ENCODE results near the gene APOBEC2.
"Not testable (repeated sequence)": the region's sequence is repeated elsewhere in the genome, so short reads cannot be mapped to it uniquely, and the experiment has no call there.

APOBEC2 gene

DNA sequence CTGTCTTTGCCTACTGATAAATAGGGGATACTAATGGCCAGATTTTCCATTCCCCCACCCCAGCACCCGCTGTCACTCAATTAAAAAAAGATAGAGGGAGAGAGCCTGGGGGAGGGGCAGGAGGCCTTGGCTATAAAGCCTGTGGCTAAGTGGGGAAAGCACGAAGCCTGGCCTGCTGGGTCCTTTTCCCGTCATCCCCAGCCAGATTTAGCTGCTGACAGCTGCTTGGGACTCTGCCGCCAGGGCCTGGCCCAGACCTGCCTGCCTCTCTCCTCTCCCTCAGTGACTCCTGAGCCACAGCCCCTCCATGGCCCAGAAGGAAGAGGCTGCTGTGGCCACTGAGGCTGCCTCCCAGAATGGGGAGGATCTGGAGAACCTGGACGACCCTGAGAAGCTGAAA lies at the start of gene APOBEC2:
Gene APOBEC2, plus strand, starts transcription at position 162 of the 400 bp plus-strand sequence. Its CDS starts 146 bp downstream, at position 308.
- H3K4me1 ChIP-seq (ENCODE audit: control insufficient read depth, insufficient read depth, low read length): peaks cover 55% of the 10 kb centered on the region
- no peak within 1 kb of the TSS for H3K9ac ChIP-seq (ENCODE audit: low read length)
- H3K4me3 ChIP-seq (ENCODE audit: low read length): no peak within 1 kb of the TSS
- no peaks in the 10 kb centered on the region for H3K36me3 ChIP-seq (ENCODE audit: control insufficient read depth, insufficient read depth, low read length)
- no peaks in the 10 kb centered on the region for H3K27me3 ChIP-seq (ENCODE audit: control insufficient read depth, insufficient read depth, low read length)
- no peaks in the 10 kb centered on the region for H3K9me3 ChIP-seq (ENCODE audit: control insufficient read depth, low read length)

DNA sequence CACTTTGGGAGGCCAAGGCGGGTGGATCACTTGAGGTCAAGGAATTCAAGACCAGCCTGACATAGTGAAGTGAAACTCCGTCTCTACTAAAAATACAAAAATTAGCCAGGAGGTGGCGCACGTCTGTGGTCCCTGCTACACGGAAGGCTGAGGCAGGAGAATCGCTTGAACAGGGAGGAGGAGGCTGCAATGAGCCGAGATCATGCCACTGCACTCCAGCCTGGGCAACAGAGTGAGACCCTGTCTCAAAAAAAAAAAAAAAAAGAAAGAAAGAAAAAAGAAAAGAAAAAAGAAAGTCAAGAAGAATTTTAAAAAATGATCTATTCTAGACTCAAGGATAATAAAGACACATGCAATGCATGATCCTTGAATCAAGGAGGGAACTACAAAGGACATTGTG lies 46.8 kb upstream of the APOBEC2 start:
- not testable (repeated sequence) for H3K9me3 ChIP-seq (ENCODE audit: control insufficient read depth, low read length); H3K36me3 ChIP-seq (ENCODE audit: control insufficient read depth, insufficient read depth, low read length); H3K4me1 ChIP-seq (ENCODE audit: control insufficient read depth, insufficient read depth, low read length); H3K4me3 ChIP-seq (ENCODE audit: low read length); H3K9ac ChIP-seq (ENCODE audit: low read length); H3K27me3 ChIP-seq (ENCODE audit: control insufficient read depth, insufficient read depth, low read length)

DNA sequence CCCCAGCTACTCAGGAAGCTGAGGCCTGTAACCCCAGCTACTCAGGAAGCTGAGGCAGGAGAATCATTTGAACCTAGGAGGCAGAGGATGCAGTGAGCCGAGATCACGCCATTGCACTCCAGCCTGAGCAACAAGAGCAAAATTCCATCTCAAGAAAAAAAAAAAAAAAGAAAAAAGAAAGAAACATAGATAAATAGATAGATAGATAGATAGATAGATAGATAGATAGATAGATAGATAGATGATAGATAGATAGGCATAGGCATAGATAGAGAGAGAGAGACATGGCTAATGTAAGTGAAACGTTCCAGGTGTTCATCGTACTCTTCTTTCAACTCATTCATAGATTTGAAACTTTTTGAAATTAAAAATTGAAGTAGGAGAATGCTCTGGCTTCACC lies 46.0 kb upstream of the APOBEC2 start:
- not testable (repeated sequence) for H3K36me3 ChIP-seq (ENCODE audit: control insufficient read depth, insufficient read depth, low read length); H3K9me3 ChIP-seq (ENCODE audit: control insufficient read depth, low read length); H3K9ac ChIP-seq (ENCODE audit: low read length); H3K4me3 ChIP-seq (ENCODE audit: low read length); H3K27me3 ChIP-seq (ENCODE audit: control insufficient read depth, insufficient read depth, low read length); H3K4me1 ChIP-seq (ENCODE audit: control insufficient read depth, insufficient read depth, low read length)

DNA sequence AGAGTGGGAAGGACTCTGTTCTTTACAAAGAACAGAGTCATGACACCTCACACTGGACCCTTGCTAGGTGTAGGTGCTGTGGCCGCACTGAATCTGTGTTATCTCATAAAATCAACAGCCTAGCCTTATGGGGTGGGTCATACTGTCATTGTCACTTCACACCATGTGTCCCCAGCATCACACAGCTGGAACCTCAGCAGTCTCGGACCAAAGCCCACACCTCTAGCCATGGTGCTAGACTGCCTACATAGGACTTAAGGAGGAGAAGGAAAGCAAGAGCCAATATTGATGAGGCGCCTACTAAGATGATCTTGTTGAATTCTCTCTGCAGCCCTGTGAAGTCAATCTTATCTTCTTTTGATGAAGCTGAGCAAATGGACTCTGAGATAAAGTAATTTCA lies 45.0 kb upstream of the APOBEC2 start:
- Histone ChIP-seq H3K4me1 (ENCODE audit: control insufficient read depth, insufficient read depth, low read length) (no peaks in the 10 kb centered on the region), H3K9me3 (ENCODE audit: control insufficient read depth, low read length) (no peaks in the 10 kb centered on the region), H3K36me3 (ENCODE audit: control insufficient read depth, insufficient read depth, low read length) (no peaks in the 10 kb centered on the region), H3K27me3 (ENCODE audit: control insufficient read depth, insufficient read depth, low read length) (no peaks in the 10 kb centered on the region), H3K9ac (ENCODE audit: low read length) (no peak overlapping the region), H3K4me3 (ENCODE audit: low read length) (no peak overlapping the region)

DNA sequence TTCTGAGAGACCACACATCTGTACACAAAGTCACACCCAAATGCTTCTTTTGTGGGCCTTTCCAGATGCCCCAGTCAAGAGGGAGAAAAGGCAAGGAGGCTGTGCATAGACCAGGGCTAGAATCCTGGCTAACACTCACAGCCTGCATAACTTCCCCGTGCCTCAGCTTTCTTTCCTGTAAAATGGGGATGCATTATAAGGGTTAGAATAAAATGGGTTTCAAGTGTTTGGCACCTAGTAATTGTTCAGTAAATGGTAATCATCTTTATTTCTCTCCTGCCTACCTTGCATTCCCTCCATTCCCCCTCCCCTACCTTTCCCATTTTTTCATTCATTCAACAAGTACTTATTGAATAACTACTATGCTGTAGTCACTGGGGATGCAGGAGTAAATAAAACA lies 43.3 kb upstream of the APOBEC2 start:
- H3K9ac ChIP-seq (ENCODE audit: low read length): no peak overlapping the region
- H3K36me3 ChIP-seq (ENCODE audit: control insufficient read depth, insufficient read depth, low read length): no peaks in the 10 kb centered on the region
- no peaks in the 10 kb centered on the region for H3K9me3 ChIP-seq (ENCODE audit: control insufficient read depth, low read length)
- no peak overlapping the region for H3K4me3 ChIP-seq (ENCODE audit: low read length)
- H3K4me1 ChIP-seq (ENCODE audit: control insufficient read depth, insufficient read depth, low read length): no peaks in the 10 kb centered on the region
- no peaks in the 10 kb centered on the region for H3K27me3 ChIP-seq (ENCODE audit: control insufficient read depth, insufficient read depth, low read length)

DNA sequence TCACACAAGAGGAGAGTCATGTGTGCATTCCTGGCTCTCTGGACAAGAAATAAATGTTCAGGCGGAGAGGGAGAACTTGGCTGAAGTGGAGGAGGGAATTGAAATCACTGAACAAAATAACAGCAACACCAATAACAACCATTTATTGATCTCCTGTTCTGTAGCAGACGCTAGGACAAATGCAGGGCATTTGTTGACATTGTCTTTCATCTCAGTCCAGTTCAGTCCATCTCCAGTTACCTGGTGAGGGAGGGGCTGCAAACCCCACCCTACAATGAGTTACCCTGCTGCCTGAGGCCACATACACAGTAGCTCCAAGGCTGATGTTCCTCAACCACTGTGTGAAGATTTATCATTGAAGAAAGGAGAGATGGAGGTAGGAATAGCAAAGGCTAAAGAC lies 41.3 kb upstream of the APOBEC2 start:
- Histone ChIP-seq H3K4me3 (ENCODE audit: low read length) (no peak overlapping the region), H3K36me3 (ENCODE audit: control insufficient read depth, insufficient read depth, low read length) (no peaks in the 10 kb centered on the region), H3K9me3 (ENCODE audit: control insufficient read depth, low read length) (no peaks in the 10 kb centered on the region), H3K27me3 (ENCODE audit: control insufficient read depth, insufficient read depth, low read length) (no peaks in the 10 kb centered on the region), H3K9ac (ENCODE audit: low read length) (no peak overlapping the region), H3K4me1 (ENCODE audit: control insufficient read depth, insufficient read depth, low read length) (no peaks in the 10 kb centered on the region)

DNA sequence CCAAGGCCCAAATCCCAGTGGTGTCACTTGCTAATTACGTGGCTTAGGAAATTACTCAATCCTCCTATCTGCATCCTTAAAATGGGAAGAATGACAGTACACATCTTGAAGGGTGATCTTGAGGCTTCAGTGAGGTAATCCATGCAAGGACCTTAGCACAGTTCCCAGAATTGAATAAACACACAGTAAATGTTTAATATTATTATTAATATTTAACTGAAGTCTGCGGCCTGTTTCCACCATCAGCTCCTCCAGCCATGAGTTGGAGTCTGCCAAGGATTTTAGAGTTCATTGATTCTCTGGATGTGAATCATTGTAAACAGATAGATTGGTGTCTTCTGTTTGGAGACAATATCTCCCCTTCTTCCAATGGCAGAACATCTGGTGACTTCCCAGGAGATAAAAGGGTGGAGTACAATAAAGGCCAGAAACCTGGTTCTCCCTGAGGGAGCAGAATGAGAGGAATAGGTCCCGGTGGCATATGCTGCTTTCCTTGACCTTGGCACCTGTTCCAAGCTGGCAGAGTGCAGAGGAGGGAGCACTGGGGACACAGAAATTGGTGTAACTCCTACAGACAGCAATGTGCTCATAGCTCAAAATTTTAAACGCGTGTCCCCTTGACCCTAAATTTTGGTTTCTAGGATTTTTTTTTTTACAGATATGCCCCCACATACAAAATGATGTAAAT lies 39.4 kb upstream of the APOBEC2 start:
- Histone ChIP-seq H3K9me3 (ENCODE audit: control insufficient read depth, low read length) (no peaks in the 10 kb centered on the region), H3K36me3 (ENCODE audit: control insufficient read depth, insufficient read depth, low read length) (no peaks in the 10 kb centered on the region), H3K9ac (ENCODE audit: low read length) (no peak overlapping the region), H3K4me1 (ENCODE audit: control insufficient read depth, insufficient read depth, low read length) (no peaks in the 10 kb centered on the region), H3K4me3 (ENCODE audit: low read length) (no peak overlapping the region), H3K27me3 (ENCODE audit: control insufficient read depth, insufficient read depth, low read length) (no peaks in the 10 kb centered on the region)

DNA sequence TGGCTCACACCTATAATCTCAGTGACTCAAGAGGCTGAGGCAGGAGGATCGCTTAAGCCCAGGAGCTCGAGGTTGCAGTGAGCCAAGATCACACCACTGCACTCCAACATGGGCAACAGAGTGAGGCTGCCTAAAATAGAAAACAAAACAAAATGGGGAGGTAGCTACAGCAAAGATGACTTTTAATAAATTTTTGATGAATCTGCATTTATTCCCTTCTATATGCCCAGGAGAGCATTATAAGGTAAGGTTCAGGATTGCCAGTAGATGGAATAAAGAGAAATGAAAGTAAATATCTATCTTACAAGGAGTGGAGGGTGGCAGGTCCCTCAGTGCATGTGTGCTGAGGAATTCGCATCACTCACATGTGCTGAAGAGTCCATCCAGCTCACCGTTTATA lies 38.2 kb upstream of the APOBEC2 start:
- no peaks in the 10 kb centered on the region for H3K9me3 ChIP-seq (ENCODE audit: control insufficient read depth, low read length)
- no peak overlapping the region for H3K4me3 ChIP-seq (ENCODE audit: low read length)
- H3K27me3 ChIP-seq (ENCODE audit: control insufficient read depth, insufficient read depth, low read length): no peaks in the 10 kb centered on the region
- no peaks in the 10 kb centered on the region for H3K4me1 ChIP-seq (ENCODE audit: control insufficient read depth, insufficient read depth, low read length)
- H3K9ac ChIP-seq (ENCODE audit: low read length): no peak overlapping the region
- no peaks in the 10 kb centered on the region for H3K36me3 ChIP-seq (ENCODE audit: control insufficient read depth, insufficient read depth, low read length)

DNA sequence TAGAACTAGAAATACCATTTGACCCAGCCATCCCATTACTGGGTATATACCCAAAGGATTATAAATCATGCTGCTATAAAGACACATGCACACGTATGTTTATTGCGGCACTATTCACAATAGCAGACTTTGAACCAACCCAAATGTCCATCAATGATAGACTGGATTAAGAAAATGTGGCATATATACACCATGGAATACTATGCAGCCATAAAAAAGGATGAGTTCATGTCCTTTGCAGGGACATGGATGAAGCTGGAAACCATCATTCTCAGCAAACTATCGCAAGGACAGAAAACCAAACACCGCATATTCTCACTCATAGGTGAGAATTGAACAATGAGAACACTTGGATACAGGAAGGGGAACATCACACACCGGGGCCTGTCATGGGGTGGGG lies 37.1 kb upstream of the APOBEC2 start:
- H3K36me3 ChIP-seq (ENCODE audit: control insufficient read depth, insufficient read depth, low read length); H3K9me3 ChIP-seq (ENCODE audit: control insufficient read depth, low read length); H3K4me3 ChIP-seq (ENCODE audit: low read length); H3K27me3 ChIP-seq (ENCODE audit: control insufficient read depth, insufficient read depth, low read length); H3K4me1 ChIP-seq (ENCODE audit: control insufficient read depth, insufficient read depth, low read length); H3K9ac ChIP-seq (ENCODE audit: low read length): not testable (repeated sequence)

DNA sequence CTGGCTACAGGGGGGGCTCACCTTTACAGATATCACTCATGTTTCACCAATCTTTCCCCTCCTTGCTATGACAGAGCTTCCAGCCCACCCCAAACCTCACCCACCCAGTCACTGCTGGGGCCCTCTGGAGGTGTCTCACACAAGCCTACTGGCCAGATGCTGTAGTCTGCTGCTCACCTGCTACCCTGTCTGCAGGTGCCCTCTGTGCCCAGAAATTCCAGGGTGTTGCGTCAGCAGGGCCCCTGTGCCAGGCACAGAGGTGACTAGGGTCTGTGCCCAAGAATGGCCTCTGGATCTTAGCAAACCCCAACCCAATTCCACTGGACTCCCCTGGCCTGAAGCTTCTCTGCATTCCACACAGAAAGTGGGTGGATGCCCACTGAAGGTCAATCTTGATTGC lies 35.3 kb upstream of the APOBEC2 start:
- H3K4me3 ChIP-seq (ENCODE audit: low read length): no peak overlapping the region
- H3K27me3 ChIP-seq (ENCODE audit: control insufficient read depth, insufficient read depth, low read length): no peaks in the 10 kb centered on the region
- no peak overlapping the region for H3K9ac ChIP-seq (ENCODE audit: low read length)
- no peaks in the 10 kb centered on the region for H3K4me1 ChIP-seq (ENCODE audit: control insufficient read depth, insufficient read depth, low read length)
- no peaks in the 10 kb centered on the region for H3K9me3 ChIP-seq (ENCODE audit: control insufficient read depth, low read length)
- no peaks in the 10 kb centered on the region for H3K36me3 ChIP-seq (ENCODE audit: control insufficient read depth, insufficient read depth, low read length)

DNA sequence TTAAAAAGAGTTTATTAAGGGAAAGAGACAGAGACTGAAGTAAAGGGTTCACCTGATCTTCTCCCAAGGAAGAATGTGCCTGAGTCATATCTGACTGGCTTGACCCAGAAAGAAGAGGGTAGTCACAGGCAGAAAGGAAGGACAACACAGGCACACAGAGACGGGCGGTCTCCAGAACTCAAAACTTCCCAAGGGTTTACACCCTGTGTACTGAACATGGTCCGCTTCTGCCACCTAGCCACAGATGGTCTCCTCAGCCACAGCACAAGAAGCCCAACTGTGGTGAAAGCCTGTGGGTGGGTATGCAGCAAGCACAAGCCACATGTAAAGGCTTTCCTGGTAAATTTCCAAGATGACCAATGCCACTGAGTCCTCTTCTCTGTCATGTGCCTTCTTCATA lies 31.2 kb upstream of the APOBEC2 start:
- no peaks in the 10 kb centered on the region for H3K4me1 ChIP-seq (ENCODE audit: control insufficient read depth, insufficient read depth, low read length)
- H3K4me3 ChIP-seq (ENCODE audit: low read length): no peak overlapping the region
- H3K9me3 ChIP-seq (ENCODE audit: control insufficient read depth, low read length): no peaks in the 10 kb centered on the region
- H3K9ac ChIP-seq (ENCODE audit: low read length): no peak overlapping the region
- H3K36me3 ChIP-seq (ENCODE audit: control insufficient read depth, insufficient read depth, low read length): peaks cover 4% of the 10 kb centered on the region
- no peaks in the 10 kb centered on the region for H3K27me3 ChIP-seq (ENCODE audit: control insufficient read depth, insufficient read depth, low read length)

DNA sequence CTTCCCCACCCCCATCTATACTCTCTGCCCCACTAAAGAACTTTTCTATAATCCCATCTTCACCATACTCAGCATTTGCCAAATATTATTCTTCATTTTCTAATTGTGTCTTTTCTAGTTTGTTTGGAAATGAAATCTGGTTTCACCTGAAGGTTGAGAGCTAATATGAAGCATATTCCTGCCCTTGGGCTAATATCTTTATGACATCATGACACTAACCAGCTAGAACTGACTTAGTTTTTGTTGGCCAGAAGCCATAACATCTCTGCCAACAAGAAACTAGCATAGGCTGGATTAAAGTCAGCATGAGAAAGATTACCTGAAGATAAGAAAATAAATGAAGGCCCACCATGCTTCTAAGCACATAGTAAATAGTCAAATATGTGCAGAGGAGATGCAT lies 30.7 kb upstream of the APOBEC2 start:
- no peaks in the 10 kb centered on the region for H3K27me3 ChIP-seq (ENCODE audit: control insufficient read depth, insufficient read depth, low read length)

DNA sequence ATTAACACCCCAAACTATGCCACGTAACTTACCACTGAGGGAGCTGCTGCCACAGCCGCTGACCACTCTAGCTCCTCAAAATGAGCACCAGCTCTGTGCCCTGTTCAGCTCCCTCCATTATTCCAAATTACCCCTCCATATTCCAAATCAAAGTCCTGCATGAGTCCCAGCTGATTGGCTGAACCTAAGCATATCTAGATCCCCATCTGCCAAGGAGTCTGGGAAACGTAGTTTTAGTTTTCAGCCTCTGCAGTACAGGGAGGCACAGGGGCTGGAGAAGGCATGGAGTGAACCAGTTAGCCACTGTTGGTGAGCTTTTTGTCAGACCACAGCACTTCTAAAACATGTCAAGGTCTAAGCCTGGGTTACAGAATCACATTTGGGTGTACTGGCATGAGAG lies 29.9 kb upstream of the APOBEC2 start:
- peaks cover 12% of the 10 kb centered on the region for H3K4me1 ChIP-seq (ENCODE audit: control insufficient read depth, insufficient read depth, low read length)
- H3K36me3 ChIP-seq (ENCODE audit: control insufficient read depth, insufficient read depth, low read length): peaks cover 4% of the 10 kb centered on the region
- H3K27me3 ChIP-seq (ENCODE audit: control insufficient read depth, insufficient read depth, low read length): no peaks in the 10 kb centered on the region
- H3K9me3 ChIP-seq (ENCODE audit: control insufficient read depth, low read length): no peaks in the 10 kb centered on the region
- no peak overlapping the region for H3K4me3 ChIP-seq (ENCODE audit: low read length)
- no peak overlapping the region for H3K9ac ChIP-seq (ENCODE audit: low read length)

More for the DNA sequence above, 30.7 kb upstream of the APOBEC2 start:
- peaks cover 4% of the 10 kb centered on the region for H3K36me3 ChIP-seq (ENCODE audit: control insufficient read depth, insufficient read depth, low read length)
- H3K4me3 ChIP-seq (ENCODE audit: low read length): no peak overlapping the region
- no peak overlapping the region for H3K9ac ChIP-seq (ENCODE audit: low read length)
- H3K9me3 ChIP-seq (ENCODE audit: control insufficient read depth, low read length): no peaks in the 10 kb centered on the region
- H3K4me1 ChIP-seq (ENCODE audit: control insufficient read depth, insufficient read depth, low read length): peaks cover 4% of the 10 kb centered on the region

All from mucosa of stomach (tissue), 1 donor.